Astrocyte (in vitro differentiated cells and primary cell): ENCODE results near the gene GCNT2. TPM values are rescaled to one million over a fixed set of nuclear protein-coding genes. Genes with fewer than 3 reads are reported as not detected.

Experiments
- DNase-seq: peaks from one replicate; pipeline ENCODE4 v3.0.0-alpha.2; 2010; ENCODE audit warnings: low read depth
- FAIRE-seq: peaks from 2 replicates; lab custom pipeline; 2011; peaks lifted over from hg19 to GRCh38; lab: Jason Lieb, UNC
- H2AFZ ChIP-seq: 2 replicates; pipeline ENCODE4 v1.6.0; 2012; ENCODE audit warnings: low read depth, low read length, inconsistent platforms
- H3K27ac ChIP-seq: 2 replicates; pipeline ENCODE4 v1.5.1; 2011; ENCODE audit warnings: low read depth, low read length, inconsistent platforms
- H3K27me3 ChIP-seq: 2 replicates; pipeline ENCODE4 v1.6.0; 2011; ENCODE audit warnings: low read length, inconsistent platforms; ENCODE audit not compliant: insufficient read depth
- H3K36me3 ChIP-seq: 2 replicates; pipeline ENCODE4 v1.5.1; 2011; ENCODE audit warnings: low read length, inconsistent platforms; ENCODE audit not compliant: insufficient read depth
- H3K4me1 ChIP-seq: 2 replicates; pipeline ENCODE4 v1.5.1; 2011; ENCODE audit warnings: low read length, inconsistent platforms; ENCODE audit not compliant: insufficient read depth
- H3K4me2 ChIP-seq: 2 replicates; pipeline ENCODE4 v1.6.0; 2012; ENCODE audit warnings: low read length, inconsistent platforms
- H3K4me3 ChIP-seq: 2 replicates; pipeline ENCODE4 v1.5.1; 2011; ENCODE audit warnings: low read depth, mild to moderate bottlenecking, low read length, inconsistent platforms; ENCODE audit not compliant: insufficient read depth
- H3K79me2 ChIP-seq: 2 replicates; pipeline ENCODE4 v1.6.0; 2012; ENCODE audit warnings: mild to moderate bottlenecking, low read length, inconsistent platforms; ENCODE audit not compliant: insufficient read depth
- H3K9ac ChIP-seq: 2 replicates; pipeline ENCODE4 v1.6.0; 2012; ENCODE audit warnings: mild to moderate bottlenecking, low read length, inconsistent platforms
- H3K9me3 ChIP-seq: 2 replicates; pipeline ENCODE4 v1.5.1; 2012; ENCODE audit warnings: low read depth, mild to moderate bottlenecking, low read length, inconsistent platforms; ENCODE audit not compliant: insufficient read depth
- H4K20me1 ChIP-seq: 2 replicates; pipeline ENCODE4 v1.6.0; 2012; ENCODE audit warnings: low read length, inconsistent platforms; ENCODE audit not compliant: insufficient read depth
- H3K27ac Mint-ChIP-seq: one replicate; pipeline ENCODE4 v1.8.0; 2021; ENCODE audit warnings: mild to moderate bottlenecking, mixed read lengths; ENCODE audit not compliant: unreplicated experiment
- H3K27me3 Mint-ChIP-seq: one replicate; pipeline ENCODE4 v1.8.0; 2021; ENCODE audit warnings: low read depth, mixed read lengths; ENCODE audit not compliant: unreplicated experiment
- H3K36me3 Mint-ChIP-seq: one replicate; pipeline ENCODE4 v1.8.0; 2021; ENCODE audit warnings: low read depth, mixed read lengths; ENCODE audit not compliant: unreplicated experiment
- H3K4me1 Mint-ChIP-seq: one replicate; pipeline ENCODE4 v1.8.0; 2021; ENCODE audit warnings: low read depth, mixed read lengths; ENCODE audit not compliant: unreplicated experiment
- H3K4me3 Mint-ChIP-seq: one replicate; pipeline ENCODE4 v1.8.0; 2021; ENCODE audit warnings: mild to moderate bottlenecking, moderate library complexity, mixed read lengths; ENCODE audit not compliant: unreplicated experiment
- H3K9me3 Mint-ChIP-seq: one replicate; pipeline ENCODE4 v1.8.0; 2021; ENCODE audit warnings: mild to moderate bottlenecking, mixed read lengths; ENCODE audit not compliant: unreplicated experiment
- CTCF ChIP-seq: IDR thresholded peaks from 2 replicates; pipeline ENCODE4 v1.5.1; 2011; ENCODE audit warnings: low read depth, mild to moderate bottlenecking, inconsistent platforms, low read length, moderate library complexity; ENCODE audit not compliant: insufficient read depth
- EZH2 ChIP-seq: IDR thresholded peaks from 2 replicates; pipeline ENCODE4 v1.6.1; 2012; ENCODE audit warnings: mild to moderate bottlenecking, low read length, inconsistent platforms; ENCODE audit not compliant: insufficient read depth
- total RNA-seq: library from RNA; stranded (reverse); gene quantifications from 2 replicates; pipeline ENCODE4 v1.2.1, GENCODE V29; 2021

The GCNT2 gene
- total RNA-seq, 1 donor from 2014 or later = 14.8 TPM

- H3K27me3 Mint-ChIP-seq = no peaks in the 10 kb centered on the region
- TF ChIP-seq CTCF (no peak), EZH2 (no peak)
- H3K4me3 Mint-ChIP-seq = no peak overlapping the region
- Histone ChIP-seq H3K9me3 (no peaks in the 10 kb centered on the region), H4K20me1 (no peaks in the 10 kb centered on the region), H3K4me1 (no peaks in the 10 kb centered on the region), H3K27ac (no peak overlapping the region), H3K27me3 (no peaks in the 10 kb centered on the region), H3K4me3 (no peak overlapping the region), H3K9ac (no peak overlapping the region), H3K4me2 (no peak overlapping the region), H2AFZ (no peak overlapping the region), H3K36me3 (no peaks in the 10 kb centered on the region), H3K79me2 (no peaks in the 10 kb centered on the region)
- H3K4me1 Mint-ChIP-seq = peaks cover 12% of the 10 kb centered on the region
- no peaks in the 10 kb centered on the region for H3K9me3 Mint-ChIP-seq
- DNase-seq (no peak), FAIRE-seq (no peak)
- peaks cover 8% of the 10 kb centered on the region for H3K36me3 Mint-ChIP-seq
- H3K27ac Mint-ChIP-seq = no peak overlapping the region
Measured at GRCh38 chr6:10543488-10543887, 22.3 kb downstream of the GCNT2 start.

GRCh38 chr6:10545482-10545881 lies 24.3 kb downstream of the GCNT2 start:
- Histone ChIP-seq H4K20me1 (no peaks in the 10 kb centered on the region), H3K4me3 (no peak overlapping the region), H3K4me2 (no peak overlapping the region), H3K4me1 (no peaks in the 10 kb centered on the region), H3K9ac (no peak overlapping the region), H3K27me3 (no peaks in the 10 kb centered on the region), H3K27ac (no peak overlapping the region), H2AFZ (no peak overlapping the region), H3K36me3 (no peaks in the 10 kb centered on the region), H3K9me3 (no peaks in the 10 kb centered on the region), H3K79me2 (no peaks in the 10 kb centered on the region)
- Mint-ChIP-seq H3K27ac (peak overlapping the region; percentile 9), H3K9me3 (no peaks in the 10 kb centered on the region), H3K27me3 (no peaks in the 10 kb centered on the region), H3K4me3 (no peak overlapping the region), H3K4me1 (peaks cover 12% of the 10 kb centered on the region), H3K36me3 (peaks cover 7% of the 10 kb centered on the region)
- DNase-seq (no peak), FAIRE-seq (no peak)
- TF ChIP-seq EZH2 (no peak), CTCF (no peak)

GRCh38 chr6:10547809-10548208 lies 26.7 kb downstream of the GCNT2 start:
- H3K79me2 ChIP-seq = no peaks in the 10 kb centered on the region
- no peak for DNase-seq
- no peaks in the 10 kb centered on the region for H3K27me3 ChIP-seq
- no peak overlapping the region for H3K9ac ChIP-seq
- H3K4me3 Mint-ChIP-seq = no peak overlapping the region
- H3K4me3 ChIP-seq = no peak overlapping the region
- no peak overlapping the region for H2AFZ ChIP-seq
- FAIRE-seq = no peak
- H3K27ac ChIP-seq = no peak overlapping the region
- H3K4me1 Mint-ChIP-seq = peaks cover 12% of the 10 kb centered on the region
- H3K27me3 Mint-ChIP-seq = no peaks in the 10 kb centered on the region
- no peak overlapping the region for H3K27ac Mint-ChIP-seq
- H3K9me3 Mint-ChIP-seq = no peaks in the 10 kb centered on the region
- H3K36me3 Mint-ChIP-seq = no peaks in the 10 kb centered on the region
- no peak for TF ChIP-seq EZH2
- TF ChIP-seq CTCF = no peak
- H3K4me1 ChIP-seq = no peaks in the 10 kb centered on the region
- no peak overlapping the region for H3K4me2 ChIP-seq
- no peaks in the 10 kb centered on the region for H4K20me1 ChIP-seq
- no peaks in the 10 kb centered on the region for H3K36me3 ChIP-seq
- H3K9me3 ChIP-seq = no peaks in the 10 kb centered on the region
